ENCODE measurements around the gene PIAS4.

Gene PIAS4

GRCh38 chr19:4015705-4016402, 8.3 kb downstream of the PIAS4 start:
- no peak overlapping the region for H3K4me3 ChIP-seq (ENCODE audit: low read depth, low read length)
- no peak for TF ChIP-seq CTCF (IDR thresholded peaks at IDR 0.05; ENCODE audit: control insufficient read depth, extremely low read depth, insufficient read depth)
- no peak for DNase-seq (ENCODE audit: low read depth)

- no peak overlapping the region for H3K4me3 ChIP-seq (ENCODE audit: low read depth, low read length)
- TF ChIP-seq CTCF (IDR thresholded peaks at IDR 0.05; ENCODE audit: control insufficient read depth, extremely low read depth, insufficient read depth): no peak
- DNase-seq (ENCODE audit: low read depth): no peak
These were observed 8.9 kb downstream of the PIAS4 start for GRCh38 chr19:4016486-4016885.

- DNase-seq (ENCODE audit: low read depth): no peak
- TF ChIP-seq CTCF (IDR thresholded peaks at IDR 0.05; ENCODE audit: control insufficient read depth, extremely low read depth, insufficient read depth): no peak
- H3K4me3 ChIP-seq (ENCODE audit: low read depth, low read length): no peak overlapping the region
These were observed 9.5 kb downstream of the PIAS4 start for GRCh38 chr19:4016903-4017638.

DNA sequence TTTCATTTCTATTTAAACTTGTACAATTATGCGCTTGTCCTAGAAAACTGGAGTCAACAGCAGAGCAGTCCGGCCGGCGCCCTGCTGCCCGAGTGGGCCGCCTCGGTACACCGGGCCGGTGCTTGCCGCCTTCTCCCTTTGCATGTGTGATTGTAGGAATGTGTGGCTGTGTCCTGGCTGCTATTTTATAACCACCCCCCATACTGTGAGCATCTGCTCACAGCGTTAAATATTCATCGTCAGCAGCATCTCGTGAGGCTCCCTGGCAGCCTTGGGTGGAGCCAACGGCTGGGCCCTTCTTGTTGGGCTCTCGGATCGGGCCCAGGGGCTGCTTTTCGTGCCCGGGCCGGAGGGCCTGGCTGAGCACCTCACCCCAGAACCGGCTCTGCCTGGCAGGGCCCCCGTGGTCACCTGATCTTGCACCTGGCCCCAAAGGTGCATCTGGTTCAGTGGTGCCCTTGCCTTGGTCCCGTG, 10.6 kb downstream of the PIAS4 start:
- DNase-seq (ENCODE audit: low read depth): no peak
- H3K4me3 ChIP-seq (ENCODE audit: low read depth, low read length): no peak overlapping the region
- no peak for TF ChIP-seq CTCF (IDR thresholded peaks at IDR 0.05; ENCODE audit: control insufficient read depth, extremely low read depth, insufficient read depth)

DNA sequence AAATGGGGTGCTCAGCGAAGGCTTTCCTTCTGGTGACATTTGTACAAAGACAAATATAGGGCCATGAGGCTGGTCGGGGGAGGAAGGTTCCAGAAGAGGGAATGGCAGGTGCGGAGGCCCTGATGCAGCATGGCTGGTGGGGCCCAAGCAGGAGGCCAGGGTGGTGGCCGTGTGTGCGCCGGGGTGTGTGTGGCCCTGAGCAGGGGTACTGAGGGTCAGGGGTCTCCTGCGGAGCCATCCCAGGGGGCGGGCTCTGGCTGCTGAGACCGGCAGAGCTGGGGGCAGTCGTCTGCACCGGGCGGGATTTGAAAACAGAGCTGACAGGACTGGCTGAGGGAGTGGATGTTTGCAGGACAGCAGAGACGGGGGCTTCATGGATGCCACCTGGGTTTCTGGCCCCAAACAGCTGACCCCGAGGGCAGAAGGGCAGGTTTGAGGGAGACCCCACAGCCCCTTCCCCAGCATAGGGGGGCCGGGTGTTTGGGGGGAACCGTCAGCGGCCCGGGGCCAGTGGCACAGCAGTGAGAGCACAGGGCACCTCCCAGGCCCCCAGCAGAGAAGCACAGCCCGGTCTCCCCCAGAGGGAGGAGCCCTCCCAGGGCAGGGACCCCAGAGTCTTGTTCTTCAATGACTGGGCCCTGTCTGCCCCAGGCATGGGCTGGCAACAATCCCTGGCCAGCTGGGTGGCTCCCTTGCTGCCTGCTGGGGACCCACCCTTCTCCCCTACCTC, 11.4 kb downstream of the PIAS4 start:
- no peak for TF ChIP-seq CTCF (IDR thresholded peaks at IDR 0.05; ENCODE audit: control insufficient read depth, extremely low read depth, insufficient read depth)
- no peak for DNase-seq (ENCODE audit: low read depth)
- no peak overlapping the region for H3K4me3 ChIP-seq (ENCODE audit: low read depth, low read length)

GRCh38 chr19:4019578-4019977, 12.0 kb downstream of the PIAS4 start:
- no peak for DNase-seq (ENCODE audit: low read depth)
- no peak for TF ChIP-seq CTCF (IDR thresholded peaks at IDR 0.05; ENCODE audit: control insufficient read depth, extremely low read depth, insufficient read depth)
- H3K4me3 ChIP-seq (ENCODE audit: low read depth, low read length): no peak overlapping the region
